Left lung (tissue), 10 donors: ENCODE measurements around the gene AMIGO2. TPM values are rescaled to one million over a fixed set of nuclear protein-coding genes. Genes with fewer than 3 reads are reported as not detected.

ENCODE experiments used
- ATAC-seq: fragments of 200-7000 bp; cut with Tn5 transposase; one replicate; pipeline ENCODE4 v1.9.1; 2020; ENCODE audit warnings: moderate library complexity
- DNase-seq, 4 donors: peaks; one replicate each; pipeline ENCODE4 v3.0.0-alpha.2; 2013 to 2020
- H3K27ac ChIP-seq, 2 donors: fragments of 200-600 bp; sonication (generic) in 1 of 2; one replicate each; pipeline versions ENCODE4 v1.5.0 to v1.8.0; 2020 to 2021
- H3K27me3 ChIP-seq, 2 donors: fragments of 200-600 bp; sonication (generic) in 1 of 2; one replicate each; pipeline versions ENCODE4 v1.5.0 to v1.8.0; 2020 to 2021
- H3K36me3 ChIP-seq, 2 donors: fragments of 200-600 bp; sonication (generic) in 1 of 2; one replicate each; pipeline versions ENCODE4 v1.5.0 to v1.8.0; 2020 to 2021
- H3K4me1 ChIP-seq, 2 donors: fragments of 200-600 bp; one replicate each; pipeline ENCODE4 v1.8.0; 2021
- H3K4me3 ChIP-seq, 2 donors: fragments of 200-600 bp; sonication (generic) in 1 of 2; one replicate each; pipeline versions ENCODE4 v1.5.0 to v1.8.0; 2020 to 2021; ENCODE audit warnings: mild to moderate bottlenecking in 1 of 2
- H3K9me3 ChIP-seq, 2 donors: fragments of 200-600 bp; sonication (generic) in 1 of 2; one replicate each; pipeline versions ENCODE4 v1.5.0 to v1.8.0; 2020 to 2021
- intact Hi-C, 2 donors: fragments of 100-400 bp; cut with DNase I; formaldehyde crosslinking; loops; one replicate each; pipeline versions ENCODE4 v1.11.2 to v1.14.2; 2022
- polyA plus RNA-seq, 6 donors: library from polyadenylated mRNA; unstranded; fragments of 120-200 nt; gene quantifications; one replicate each; pipeline ENCODE4 v1.2.1, GENCODE V29; 2013; ENCODE audit not compliant: insufficient read length in 6 of 6
- total RNA-seq, 2 donors: library from RNA; stranded (reverse); fragmentation: NEBNext Ultra II Directional; extraction: Animal tissue kit (Norgen Biotek cat#: 25700); gene quantifications; one replicate each; pipeline ENCODE4 v1.2.1, GENCODE V29; 2021
- TF ChIP-seq, protein P1 (sequence below), 2 donors: fragments of 200-600 bp; sonication (generic) in 1 of 2; IDR thresholded peaks; one replicate each; pipeline versions ENCODE4 v1.5.0 to v1.8.0; 2021; ENCODE audit warnings: antibody characterized with exemption in 2 of 2
- donor health status: DM: no; HTN: yes; CAD: no.
- donor health status: DM: no; HTN: no; CAD: no.

The AMIGO2 gene
- total and polyA plus RNA-seq, 8 donors: 2.4 to 17.6 (median 3.1) TPM

DNA sequence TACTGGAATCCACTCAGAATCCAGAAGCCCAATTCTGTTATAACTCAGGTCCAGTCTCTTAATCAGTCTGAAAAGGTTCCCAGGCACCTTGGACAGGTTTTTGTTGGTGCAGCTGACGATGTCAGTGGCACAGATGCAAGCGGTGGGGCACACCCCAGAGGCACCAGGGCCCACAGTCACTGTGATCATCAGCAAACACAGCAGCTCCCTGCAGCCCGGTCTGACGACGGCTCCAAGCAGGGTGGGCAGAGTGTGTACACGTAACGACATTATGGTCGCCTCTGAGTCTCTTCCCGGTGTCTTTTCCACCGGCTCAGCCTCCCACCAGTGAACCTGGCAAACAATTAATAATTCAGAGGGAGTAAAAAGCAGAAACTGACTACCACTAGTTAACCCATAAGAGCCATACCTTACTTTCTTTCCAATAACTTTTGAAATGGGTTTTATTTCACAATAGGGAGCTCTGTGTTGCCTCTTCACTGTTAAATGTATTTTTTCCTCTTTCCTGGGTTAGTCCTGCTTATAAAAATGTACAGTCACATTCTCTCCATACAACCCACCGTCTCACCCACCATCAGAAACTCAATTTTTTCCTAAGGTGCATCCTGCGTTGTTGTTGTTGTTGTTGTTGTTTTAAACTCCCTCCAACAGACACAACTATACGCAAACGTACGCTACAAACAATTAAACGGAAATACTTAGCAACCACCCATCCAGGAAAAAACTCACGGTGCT, 859 bp downstream of the AMIGO2 start:
- H3K27ac ChIP-seq: peak overlapping the region; percentile 88 to 92
- no peaks in the 10 kb centered on the region for H3K36me3 ChIP-seq
- TF ChIP-seq, protein P1, sequence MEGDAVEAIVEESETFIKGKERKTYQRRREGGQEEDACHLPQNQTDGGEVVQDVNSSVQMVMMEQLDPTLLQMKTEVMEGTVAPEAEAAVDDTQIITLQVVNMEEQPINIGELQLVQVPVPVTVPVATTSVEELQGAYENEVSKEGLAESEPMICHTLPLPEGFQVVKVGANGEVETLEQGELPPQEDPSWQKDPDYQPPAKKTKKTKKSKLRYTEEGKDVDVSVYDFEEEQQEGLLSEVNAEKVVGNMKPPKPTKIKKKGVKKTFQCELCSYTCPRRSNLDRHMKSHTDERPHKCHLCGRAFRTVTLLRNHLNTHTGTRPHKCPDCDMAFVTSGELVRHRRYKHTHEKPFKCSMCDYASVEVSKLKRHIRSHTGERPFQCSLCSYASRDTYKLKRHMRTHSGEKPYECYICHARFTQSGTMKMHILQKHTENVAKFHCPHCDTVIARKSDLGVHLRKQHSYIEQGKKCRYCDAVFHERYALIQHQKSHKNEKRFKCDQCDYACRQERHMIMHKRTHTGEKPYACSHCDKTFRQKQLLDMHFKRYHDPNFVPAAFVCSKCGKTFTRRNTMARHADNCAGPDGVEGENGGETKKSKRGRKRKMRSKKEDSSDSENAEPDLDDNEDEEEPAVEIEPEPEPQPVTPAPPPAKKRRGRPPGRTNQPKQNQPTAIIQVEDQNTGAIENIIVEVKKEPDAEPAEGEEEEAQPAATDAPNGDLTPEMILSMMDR (IDR thresholded peaks at IDR 0.05): no peak
- peaks cover 8 to 54% of the 10 kb centered on the region in 2 donors for H3K4me1 ChIP-seq
- ATAC-seq: peak; percentile 46
- peaks cover 0 to 23% of the 10 kb centered on the region in 2 donors for H3K27me3 ChIP-seq
- peak overlapping the region; percentile 61 to 72 for H3K4me3 ChIP-seq
- peak in 1 of 4 donors; percentile 45 for DNase-seq
- intact Hi-C loops: no loop called here
- H3K9me3 ChIP-seq: no peaks in the 10 kb centered on the region

DNA sequence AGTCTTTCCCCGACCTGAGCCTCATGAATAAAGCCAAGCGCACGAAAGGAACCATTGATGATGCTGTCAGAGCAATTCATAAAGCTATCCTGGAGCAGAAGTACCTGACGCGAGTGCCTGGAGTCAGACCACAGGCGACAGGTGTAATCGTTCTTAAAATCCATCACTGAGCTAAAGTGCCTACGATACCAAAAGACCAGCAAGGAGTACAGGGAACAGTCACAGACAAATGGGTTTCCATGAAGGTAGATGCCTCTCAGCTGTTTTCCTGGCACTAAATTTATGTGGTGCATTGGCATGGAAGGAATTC, 1.7 kb downstream of the AMIGO2 start:
- no peak for DNase-seq
- peaks cover 8 to 46% of the 10 kb centered on the region in 2 donors for H3K4me1 ChIP-seq
- no peak overlapping the region for H3K27ac ChIP-seq
- H3K4me3 ChIP-seq: no peak overlapping the region
- H3K27me3 ChIP-seq: peaks cover 0 to 23% of the 10 kb centered on the region in 2 donors
- ATAC-seq: no peak
- intact Hi-C loops: no loop called here
- no peaks in the 10 kb centered on the region for H3K36me3 ChIP-seq
- TF ChIP-seq, protein P1 (IDR thresholded peaks at IDR 0.05): no peak
- H3K9me3 ChIP-seq: no peaks in the 10 kb centered on the region

DNA sequence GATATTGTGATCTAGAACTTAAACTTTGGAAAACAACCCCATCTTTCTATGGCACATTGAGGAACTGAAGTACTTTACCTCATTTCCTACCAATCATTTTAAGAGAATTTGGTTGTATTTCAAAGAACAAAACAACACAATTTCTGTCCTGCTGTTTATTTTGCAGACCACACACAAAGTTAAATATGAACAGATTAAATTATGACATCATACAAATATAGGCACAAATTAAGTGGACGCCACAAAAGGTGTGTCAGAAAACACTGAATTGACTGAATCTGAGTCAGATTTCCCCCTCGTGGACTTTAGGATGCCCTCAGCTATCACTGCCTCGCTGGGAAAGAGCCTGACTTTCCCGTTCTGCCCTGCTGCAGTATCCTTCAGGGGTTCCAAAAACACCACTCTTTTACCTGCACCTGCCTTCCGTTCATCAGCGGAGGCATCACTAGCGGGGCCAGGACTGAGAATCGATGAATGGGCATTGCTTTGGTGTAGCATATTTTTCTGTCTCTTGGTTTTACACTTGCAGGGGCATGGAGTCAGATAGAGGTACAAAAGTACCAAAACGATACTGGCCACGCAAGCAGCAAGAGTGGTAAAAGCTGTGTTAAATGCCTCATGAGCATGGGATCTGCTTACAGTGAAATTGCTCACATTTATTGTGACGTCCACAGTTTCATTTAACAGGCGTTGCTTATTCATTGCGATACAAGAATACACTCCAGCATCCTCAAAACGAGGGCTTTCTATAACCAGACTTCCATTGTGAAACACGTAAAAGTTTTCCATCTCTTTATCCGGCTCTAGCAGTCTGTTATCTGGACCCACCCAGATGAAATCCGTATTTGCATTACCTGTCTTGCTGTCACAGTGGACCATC, 2.3 kb downstream of the AMIGO2 start:
- DNase-seq (no peak), ATAC-seq (no peak)
- no peaks in the 10 kb centered on the region for H3K9me3 ChIP-seq
- H3K27me3 ChIP-seq: peaks cover 0 to 23% of the 10 kb centered on the region in 2 donors
- peaks cover 8 to 40% of the 10 kb centered on the region in 2 donors for H3K4me1 ChIP-seq
- no peak overlapping the region for H3K27ac ChIP-seq
- no peaks in the 10 kb centered on the region for H3K36me3 ChIP-seq
- H3K4me3 ChIP-seq: peak overlapping the region in 1 of 2 donors; percentile 2
- intact Hi-C loops: no loop called here
- TF ChIP-seq, protein P1 (IDR thresholded peaks at IDR 0.05): no peak

DNA sequence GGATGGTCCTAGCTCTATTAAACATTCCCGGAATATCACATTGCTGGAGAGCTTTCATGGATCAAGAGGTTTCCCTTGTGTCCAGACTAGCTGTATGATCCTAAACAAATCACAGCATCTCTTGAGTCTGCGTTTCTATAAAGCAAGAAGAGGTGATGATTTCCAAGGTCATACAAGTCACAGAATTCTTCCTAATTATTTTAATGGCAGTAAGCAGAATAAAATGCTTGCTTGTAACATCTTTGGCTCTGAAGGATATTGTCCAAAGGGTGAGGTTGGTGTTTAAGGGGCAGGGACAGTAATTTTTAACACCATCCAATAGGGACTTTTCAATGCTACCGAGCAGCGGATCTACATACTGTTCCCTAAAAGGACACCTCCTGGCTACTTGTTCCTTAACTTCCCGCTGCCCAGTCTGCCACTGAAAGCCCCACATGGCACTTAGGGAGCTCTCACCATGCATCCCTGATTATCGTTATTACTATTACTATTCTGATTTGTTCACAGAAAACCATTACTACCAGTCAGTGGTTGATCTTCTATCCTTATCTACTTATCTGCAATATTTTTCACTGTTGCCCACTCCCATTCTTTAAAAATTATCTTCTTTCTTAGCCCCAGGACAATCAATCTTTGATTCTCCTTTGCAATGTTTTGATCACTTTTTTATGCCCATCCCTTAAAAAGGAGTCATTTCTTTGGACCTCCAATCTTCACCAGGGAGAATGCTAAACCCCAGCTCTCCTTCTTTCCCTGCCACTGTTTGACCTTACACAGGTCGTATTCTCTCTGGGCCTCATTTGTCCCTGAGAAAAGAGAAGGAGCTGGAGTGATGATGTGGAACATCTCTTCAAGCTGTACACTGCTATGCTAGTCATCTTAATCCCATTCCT, 4.3 kb downstream of the AMIGO2 start:
- TF ChIP-seq, protein P1 (IDR thresholded peaks at IDR 0.05): no peak
- Histone ChIP-seq H3K27ac (no peak overlapping the region), H3K4me3 (no peak overlapping the region), H3K4me1 (peaks cover 3 to 22% of the 10 kb centered on the region in 2 donors), H3K9me3 (no peaks in the 10 kb centered on the region), H3K36me3 (no peaks in the 10 kb centered on the region), H3K27me3 (peaks cover 0 to 23% of the 10 kb centered on the region in 2 donors)
- intact Hi-C loops: no loop called here
- ATAC-seq (no peak), DNase-seq (no peak)
